PFSK-1 (cell line): ENCODE data around the gene CD37.

Source experiments
- FOXP2 ChIP-seq: optimal IDR thresholded peaks from 2 replicates; pipeline ENCODE3; 2011; ENCODE audit warnings: borderline replicate concordance, control low read depth, inconsistent platforms; ENCODE audit not compliant: insufficient read depth; ENCODE audit errors: extremely low read length, extremely low read depth
- POLR2AphosphoS5 ChIP-seq: IDR thresholded peaks from 2 replicates; pipeline ENCODE4 v1.6.1; 2012; ENCODE audit warnings: low read depth, mild to moderate bottlenecking, control low read depth, low read length, moderate library complexity
- SIN3A ChIP-seq: IDR thresholded peaks from 2 replicates; pipeline ENCODE4 v1.6.1; 2012; ENCODE audit warnings: mild to moderate bottlenecking, low read length, moderate library complexity, borderline replicate concordance; ENCODE audit not compliant: insufficient read depth
- TAF1 ChIP-seq: IDR thresholded peaks from 2 replicates; pipeline ENCODE4 v1.6.1; 2012; ENCODE audit warnings: low read length, control low read depth, borderline replicate concordance; ENCODE audit not compliant: insufficient read depth
- TF ChIP-seq, protein P1 (sequence below), 2 experiments: IDR thresholded peaks; 2 replicates each; pipeline versions ENCODE4 v1.6.1 to v1.8.0; 2011 to 2012; ENCODE audit warnings: low read depth in 2 of 2, low read length in 2 of 2, control low read depth in 1 of 2, inconsistent platforms in 1 of 2, mild to moderate bottlenecking in 1 of 2, moderate library complexity in 1 of 2; ENCODE audit not compliant: insufficient read depth in 1 of 2

GRCh38 chr19:49326165-49326704 lies 9.0 kb upstream of the CD37 start:
- TF ChIP-seq TAF1 (no peak), POLR2AphosphoS5 (no peak), SIN3A (no peak), FOXP2 (no peak)
- TF ChIP-seq, protein P1, sequence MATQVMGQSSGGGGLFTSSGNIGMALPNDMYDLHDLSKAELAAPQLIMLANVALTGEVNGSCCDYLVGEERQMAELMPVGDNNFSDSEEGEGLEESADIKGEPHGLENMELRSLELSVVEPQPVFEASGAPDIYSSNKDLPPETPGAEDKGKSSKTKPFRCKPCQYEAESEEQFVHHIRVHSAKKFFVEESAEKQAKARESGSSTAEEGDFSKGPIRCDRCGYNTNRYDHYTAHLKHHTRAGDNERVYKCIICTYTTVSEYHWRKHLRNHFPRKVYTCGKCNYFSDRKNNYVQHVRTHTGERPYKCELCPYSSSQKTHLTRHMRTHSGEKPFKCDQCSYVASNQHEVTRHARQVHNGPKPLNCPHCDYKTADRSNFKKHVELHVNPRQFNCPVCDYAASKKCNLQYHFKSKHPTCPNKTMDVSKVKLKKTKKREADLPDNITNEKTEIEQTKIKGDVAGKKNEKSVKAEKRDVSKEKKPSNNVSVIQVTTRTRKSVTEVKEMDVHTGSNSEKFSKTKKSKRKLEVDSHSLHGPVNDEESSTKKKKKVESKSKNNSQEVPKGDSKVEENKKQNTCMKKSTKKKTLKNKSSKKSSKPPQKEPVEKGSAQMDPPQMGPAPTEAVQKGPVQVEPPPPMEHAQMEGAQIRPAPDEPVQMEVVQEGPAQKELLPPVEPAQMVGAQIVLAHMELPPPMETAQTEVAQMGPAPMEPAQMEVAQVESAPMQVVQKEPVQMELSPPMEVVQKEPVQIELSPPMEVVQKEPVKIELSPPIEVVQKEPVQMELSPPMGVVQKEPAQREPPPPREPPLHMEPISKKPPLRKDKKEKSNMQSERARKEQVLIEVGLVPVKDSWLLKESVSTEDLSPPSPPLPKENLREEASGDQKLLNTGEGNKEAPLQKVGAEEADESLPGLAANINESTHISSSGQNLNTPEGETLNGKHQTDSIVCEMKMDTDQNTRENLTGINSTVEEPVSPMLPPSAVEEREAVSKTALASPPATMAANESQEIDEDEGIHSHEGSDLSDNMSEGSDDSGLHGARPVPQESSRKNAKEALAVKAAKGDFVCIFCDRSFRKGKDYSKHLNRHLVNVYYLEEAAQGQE (IDR thresholded peaks at IDR 0.05; ENCODE audit: insufficient read depth in 1 of 2, low read depth in 2 of 2, low read length in 2 of 2), result no peak
